HL-60/S4 treated with retinoic acid at 250 ng/mL for 4 days and 3 days (cell line): ENCODE measurements around the gene RPL10A.
"Not testable (repeated sequence)": the region's sequence is repeated elsewhere in the genome, so short reads cannot be mapped to it uniquely, and the experiment has no call there.

Experiments
- in situ Hi-C: fragments of 300-500 bp; cut with MboI; formaldehyde crosslinking; loops from 2 replicates; pipeline ENCODE4 v1.7.0; 2022; ENCODE audit warnings: low sequenced_read_pairs

RPL10A gene

GRCh38 chr6:35506536-35506935 is 38.3 kb downstream of the RPL10A start:
- in situ Hi-C loops = no loop called here

DNA sequence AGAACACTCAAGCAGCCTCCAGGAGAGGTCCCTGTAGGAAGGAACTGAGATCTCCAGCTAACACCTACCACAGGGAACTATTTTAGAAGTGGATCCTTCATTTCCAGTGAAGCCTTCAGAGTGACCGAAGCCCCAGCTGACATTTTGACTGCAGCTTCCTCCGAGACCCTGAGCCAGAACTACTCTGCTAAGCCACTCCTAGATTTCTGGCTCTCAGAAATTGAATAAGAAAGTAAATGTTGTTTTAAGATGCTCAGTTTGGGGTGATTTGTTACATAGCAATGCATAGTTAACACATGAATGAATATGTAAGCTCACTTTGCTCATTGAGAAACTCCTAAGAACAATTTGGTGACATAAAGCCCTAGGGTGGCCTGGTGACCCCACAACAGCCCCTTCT is 39.0 kb downstream of the RPL10A start:
- in situ Hi-C loops = no loop called here

GRCh38 chr6:35508027-35508426 is 39.8 kb downstream of the RPL10A start:
- in situ Hi-C loops = no loop called here

DNA sequence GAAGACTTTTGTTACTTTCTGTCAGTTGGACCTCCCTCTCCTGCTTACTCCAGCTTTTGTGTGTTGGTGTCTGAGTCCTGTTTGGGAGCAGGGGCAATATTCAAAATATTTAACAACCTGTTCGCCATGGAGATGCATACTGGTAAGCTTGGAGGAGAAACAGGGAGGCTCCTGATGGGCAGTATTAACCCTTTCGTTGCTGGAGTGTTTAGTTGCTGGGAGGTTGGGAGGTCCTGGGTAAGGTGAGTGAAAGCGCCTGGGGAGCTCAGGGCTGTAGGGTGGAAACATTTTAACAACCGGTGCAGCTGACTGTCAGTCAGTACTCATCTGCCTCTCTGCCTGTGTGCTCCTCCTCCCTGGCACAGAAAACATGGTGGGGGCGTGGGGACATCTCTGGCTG is 40.3 kb downstream of the RPL10A start:
- in situ Hi-C loops = no loop called here

DNA sequence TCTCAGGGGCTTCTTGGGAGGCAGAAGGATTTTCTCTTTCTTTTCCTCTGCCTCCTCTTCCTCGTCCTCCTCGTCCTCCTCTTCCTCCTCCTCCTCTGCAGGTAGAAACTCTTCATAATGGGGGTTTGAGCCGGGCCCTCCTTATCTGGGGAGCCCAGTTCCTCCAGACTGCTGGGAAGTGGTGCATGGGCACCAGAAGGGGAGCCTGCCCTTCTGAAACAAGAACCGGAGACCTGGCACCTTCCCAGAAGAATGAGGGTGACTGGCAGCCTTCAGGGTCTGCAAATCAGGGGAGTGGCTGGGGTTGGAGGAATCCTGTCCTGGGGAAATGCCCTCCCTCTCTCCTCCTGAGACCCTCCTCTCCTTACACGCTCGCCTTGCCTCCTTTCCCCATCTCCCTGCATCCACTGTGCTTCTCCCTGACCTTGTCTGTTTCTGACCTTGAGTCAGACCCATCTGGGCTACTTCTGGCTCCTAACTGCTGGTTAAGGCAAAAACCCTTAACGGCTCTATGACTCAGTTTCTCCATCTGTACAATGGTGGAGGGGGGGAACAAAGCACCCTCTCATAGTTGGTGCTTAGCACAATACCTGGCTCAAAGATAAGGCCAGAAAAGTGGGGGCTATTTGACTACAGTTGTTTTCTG is 42.8 kb downstream of the RPL10A start:
- in situ Hi-C loops = no loop called here

GRCh38 chr6:35511562-35511941 is 43.4 kb downstream of the RPL10A start:
- in situ Hi-C loops = no loop called here

GRCh38 chr6:35512006-35512405 is 43.8 kb downstream of the RPL10A start:
- in situ Hi-C loops = no loop called here

DNA sequence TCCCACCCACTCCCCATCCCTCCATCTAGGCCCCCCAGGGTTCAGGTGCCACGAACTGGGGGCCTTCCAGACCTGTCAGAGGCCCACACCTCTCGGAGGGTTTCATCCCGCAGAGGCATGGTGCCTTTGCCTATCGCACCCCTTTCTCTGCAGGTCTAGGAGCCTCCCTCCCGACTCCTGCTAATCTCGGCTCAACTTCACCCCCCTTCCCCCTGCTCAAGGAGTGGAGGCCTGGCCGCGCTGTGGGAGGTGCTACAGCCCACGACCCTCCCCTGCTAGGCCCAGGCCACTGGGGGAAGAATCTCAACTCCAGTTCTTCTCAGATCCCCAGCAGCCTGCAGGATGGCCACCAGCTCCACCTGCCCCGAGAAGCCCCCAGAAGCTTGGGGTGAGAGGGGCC is 44.5 kb downstream of the RPL10A start, which contains the start of gene TULP1:
Gene TULP1, minus strand, starts transcription at position 157 of the 400 bp plus-strand sequence. Its CDS starts 38 bp downstream, at position 119.
- in situ Hi-C loops = no loop called here

DNA sequence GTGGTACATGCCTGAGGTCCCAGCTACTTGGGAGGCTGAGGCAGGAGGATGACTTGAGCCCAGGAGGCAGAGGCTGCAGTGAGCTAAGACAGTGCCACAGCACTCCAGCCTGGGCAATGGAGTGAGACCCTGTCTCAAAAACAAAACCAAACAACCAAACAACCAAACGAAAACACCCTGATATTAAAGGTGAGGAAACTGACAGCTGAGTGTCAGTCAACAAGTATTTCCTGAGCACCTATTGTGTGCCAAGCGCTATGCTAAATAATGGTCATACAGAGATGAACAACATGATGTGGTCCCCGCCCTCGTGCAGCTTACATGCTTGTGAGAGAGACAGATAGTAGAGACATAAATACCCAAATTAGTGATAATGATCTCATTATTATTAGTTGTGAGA is 46.4 kb downstream of the RPL10A start:
- in situ Hi-C loops = no loop called here

GRCh38 chr6:35515939-35516338 is 47.7 kb downstream of the RPL10A start:
- in situ Hi-C loops = not testable (repeated sequence)

DNA sequence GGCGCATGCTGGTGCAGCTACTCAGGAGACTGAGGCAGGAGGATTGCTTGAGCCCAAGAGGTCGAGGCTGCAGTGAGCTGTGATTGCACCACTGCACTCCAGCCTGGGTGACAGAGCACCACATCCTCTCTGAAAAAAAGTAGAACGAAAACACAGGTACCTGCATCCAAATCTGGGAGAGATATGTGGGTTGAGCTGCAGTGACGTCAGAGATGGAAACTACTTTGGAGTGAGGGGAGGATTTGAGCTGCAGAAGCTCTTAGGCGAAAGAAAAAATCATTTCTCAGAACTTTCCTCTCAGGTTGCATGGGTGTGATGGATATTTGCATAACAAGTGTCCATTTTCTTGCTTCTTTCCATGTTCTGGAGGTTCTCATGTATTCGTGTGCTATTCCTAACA is 48.5 kb downstream of the RPL10A start:
- in situ Hi-C loops = no loop called here

GRCh38 chr6:35517978-35518377 is 49.8 kb downstream of the RPL10A start:
- in situ Hi-C loops = not testable (repeated sequence)

DNA sequence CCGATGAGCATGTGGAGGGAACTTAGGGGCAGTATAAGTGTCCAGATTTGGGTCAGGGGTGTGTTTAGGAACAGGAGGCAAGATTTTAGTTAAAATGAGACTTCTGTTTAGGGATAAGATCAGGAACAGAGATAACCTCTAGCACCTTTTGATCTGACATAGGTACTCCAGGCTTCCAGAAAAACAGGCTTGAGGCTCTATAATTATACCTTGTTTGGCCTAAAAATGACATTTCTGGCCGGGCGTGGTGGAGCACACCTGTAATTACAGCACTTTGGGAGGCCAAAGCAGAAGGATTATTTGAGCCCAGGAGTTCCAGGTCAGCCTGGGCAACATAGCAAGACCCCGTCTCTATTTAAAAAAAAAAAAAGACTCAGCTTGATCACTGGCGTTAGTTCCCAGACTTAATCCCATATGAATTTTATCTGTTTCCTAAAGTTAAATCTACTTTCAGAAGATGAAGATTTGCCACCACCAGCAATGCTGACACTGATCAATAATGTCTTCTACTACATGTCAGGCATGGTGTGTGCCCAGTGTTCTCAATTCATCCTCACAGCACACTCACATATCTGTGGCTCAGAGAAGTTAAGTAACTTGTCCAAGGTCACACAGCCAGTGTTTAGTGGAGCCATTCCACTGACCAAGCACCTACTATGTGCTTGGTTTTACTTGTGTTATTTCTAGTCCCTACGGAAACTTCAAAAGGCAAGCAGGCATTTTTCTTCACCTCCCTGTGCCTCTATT is 50.5 kb downstream of the RPL10A start:
- in situ Hi-C loops = no loop called here

DNA sequence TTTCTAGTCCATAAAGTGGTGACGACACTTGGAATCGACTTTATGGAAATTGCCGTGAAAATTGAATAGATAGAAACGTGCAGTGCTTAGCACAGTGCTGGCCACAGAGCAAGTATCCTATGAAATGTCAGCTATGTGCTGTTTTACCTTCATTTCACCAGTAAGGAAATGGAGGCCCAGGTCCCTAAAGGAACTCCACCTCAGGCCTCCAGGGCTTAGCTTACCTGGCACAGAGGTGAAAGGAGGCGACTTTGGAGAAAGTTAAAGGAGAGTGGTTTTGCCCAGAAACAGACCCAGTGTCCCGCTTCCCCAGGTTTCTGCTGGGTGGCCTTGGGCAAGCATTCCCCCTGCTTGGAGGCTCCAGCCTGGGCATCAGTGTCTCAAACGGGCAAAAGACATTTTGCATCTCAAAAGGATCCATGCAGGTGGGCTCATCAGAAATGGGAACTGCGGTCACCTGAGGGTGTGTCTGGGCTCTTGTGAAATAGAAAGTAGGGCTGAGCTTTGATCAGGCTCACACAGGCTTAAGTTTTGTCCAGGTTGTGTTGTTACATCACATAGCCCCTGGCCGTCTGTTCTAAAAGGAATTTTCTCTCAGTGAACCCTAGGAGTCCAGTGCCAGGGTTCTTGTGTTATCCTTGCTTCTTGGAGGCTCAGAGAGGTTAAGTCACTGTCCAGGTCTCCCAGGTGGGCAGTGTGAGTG is 51.3 kb downstream of the RPL10A start:
- in situ Hi-C loops = no loop called here
